ENCODE results near the gene ARAP2. TPM values are rescaled to one million over a fixed set of nuclear protein-coding genes. Genes with fewer than 3 reads are reported as not detected.

Gene ARAP2
- total RNA-seq, 1 experiment from 2014 or later, result 13.6 TPM

GRCh38 chr4:36026348-36026880, 217.9 kb downstream of the ARAP2 start:
- Histone ChIP-seq H4K20me1 (ENCODE audit: insufficient read depth) (no peaks in the 10 kb centered on the region), H3K27ac (ENCODE audit: low read depth, low read length) (no peak overlapping the region), H3K27me3 (ENCODE audit: insufficient read depth, low read length) (no peaks in the 10 kb centered on the region), H3K36me3 (ENCODE audit: control insufficient read depth in 1 of 2, insufficient read depth in 2 of 2, low read length in 2 of 2) (no peaks in the 10 kb centered on the region), H3K9me3 (ENCODE audit: control insufficient read depth in 1 of 2, insufficient read depth in 1 of 2, low read depth in 1 of 2, low read length in 2 of 2) (no peaks in the 10 kb centered on the region), H3K4me1 (ENCODE audit: control insufficient read depth in 1 of 2, insufficient read depth in 2 of 2, low read length in 2 of 2) (peaks cover 5 to 9% of the 10 kb centered on the region in 2 experiments; a peak in 2 of 4 replicates), H3K4me3 (replicated peaks in 1 of 2; ENCODE audit: low read depth in 1 of 2, low read length in 2 of 2) (no peak overlapping the region), H3K9ac (ENCODE audit: low read length) (no peak overlapping the region), H3K9me2 (ENCODE audit: insufficient read depth) (no peaks in the 10 kb centered on the region), H2AFZ (ENCODE audit: low read depth, low read length, poor library complexity, severe bottlenecking) (no peak overlapping the region), H3K4me2 (ENCODE audit: low read length) (no peak overlapping the region), H3K79me2 (ENCODE audit: insufficient read depth, low read length) (no peaks in the 10 kb centered on the region)
- ChIA-PET RAD21 (ENCODE audit: low non-redundant PET in 1 of 2, low total read pairs in 2 of 2, uncharacterized antibody in 2 of 2, unreplicated experiment in 2 of 2) (no interaction called here), CTCF (no interaction called here), POLR2A (no interaction called here)
- intact Hi-C loops (cut with micrococcal nuclease), result no loop called here
- ATAC-seq (no peak), DNase-seq (ENCODE audit: low read depth, low spot score) (no peak)
- no TSS peak for BruUV-seq (replicated peaks)
- no peak for TF ChIP-seq ATF3 (IDR thresholded peaks at IDR 0.05)
- no peak for TF ChIP-seq YY1 (IDR thresholded peaks at IDR 0.05; ENCODE audit: extremely low read depth, insufficient replicate concordance, low read depth, low read length)
- no peak for TF ChIP-seq SP1 (IDR thresholded peaks at IDR 0.05; ENCODE audit: low read depth)
- TF ChIP-seq SRF (IDR thresholded peaks at IDR 0.05; ENCODE audit: low read depth), result no peak
- no peak for TF ChIP-seq RAD21 (IDR thresholded peaks at IDR 0.05; ENCODE audit: low read depth)
- TF ChIP-seq EGR1 (IDR thresholded peaks at IDR 0.05; ENCODE audit: low read depth), result no peak
- no peak for TF ChIP-seq ZBTB33 (IDR thresholded peaks at IDR 0.05; ENCODE audit: extremely low read depth, insufficient replicate concordance, low read length)
- no peak for TF ChIP-seq REST (IDR thresholded peaks at IDR 0.05; ENCODE audit: low read depth)
- TF ChIP-seq MAX (IDR thresholded peaks at IDR 0.05), result no peak
- TF ChIP-seq ZNF274 (IDR thresholded peaks at IDR 0.05; ENCODE audit: low read depth, low read length), result no peak
- TF ChIP-seq POLR2A (IDR thresholded peaks at IDR 0.05; ENCODE audit: borderline replicate concordance, extremely low read depth, insufficient read depth, insufficient read length), result no peak
- no peak for TF ChIP-seq POLR2AphosphoS5 (IDR thresholded peaks at IDR 0.05; ENCODE audit: low read depth, low read length)
- TF ChIP-seq ELF1 (IDR thresholded peaks at IDR 0.05; ENCODE audit: borderline replicate concordance, low read depth), result no peak
- no peak for TF ChIP-seq EZH2phosphoT487 (IDR thresholded peaks at IDR 0.05; ENCODE audit: borderline replicate concordance)
- no peak for TF ChIP-seq ZFX (IDR thresholded peaks at IDR 0.05)
- no peak for TF ChIP-seq FOSL1 (IDR thresholded peaks at IDR 0.05; ENCODE audit: low read depth)

All from HCT116 (cell line).